Loucy (cell line): ENCODE measurements around the gene AVP.

Experiments used
- CTCF ChIP-seq: fragments of 200-600 bp; sonication (generic); conservative IDR thresholded peaks from 2 replicates; pipeline ENCODE4 v1.5.1; 2014; ENCODE audit warnings: mild to moderate bottlenecking, antibody characterized with exemption, low read length
- EZH2phosphoT487 ChIP-seq: fragments of 200-600 bp; IDR thresholded peaks from 2 replicates; pipeline ENCODE4 v1.6.1; 2018; ENCODE audit warnings: antibody characterized with exemption, mild to moderate bottlenecking, moderate library complexity, borderline replicate concordance

- TF ChIP-seq CTCF: no peak
- no peak for TF ChIP-seq EZH2phosphoT487
Observed at GRCh38 chr20:3080939-3081388, 3.6 kb downstream of the AVP start.
